Medulla oblongata (tissue), 1 donor: ENCODE measurements around the gene SPDYC.

Experiments used
- DNase-seq: peaks from one replicate; pipeline ENCODE4 v3.0.0-alpha.2; 2015; ENCODE audit errors: extremely low spot score

The SPDYC gene

GRCh38 chr11:65206901-65207300 lies 36.9 kb downstream of the SPDYC start:
- DNase-seq = no peak

- DNase-seq = no peak
Observed at GRCh38 chr11:65207918-65208784, 38.1 kb downstream of the SPDYC start.

DNA sequence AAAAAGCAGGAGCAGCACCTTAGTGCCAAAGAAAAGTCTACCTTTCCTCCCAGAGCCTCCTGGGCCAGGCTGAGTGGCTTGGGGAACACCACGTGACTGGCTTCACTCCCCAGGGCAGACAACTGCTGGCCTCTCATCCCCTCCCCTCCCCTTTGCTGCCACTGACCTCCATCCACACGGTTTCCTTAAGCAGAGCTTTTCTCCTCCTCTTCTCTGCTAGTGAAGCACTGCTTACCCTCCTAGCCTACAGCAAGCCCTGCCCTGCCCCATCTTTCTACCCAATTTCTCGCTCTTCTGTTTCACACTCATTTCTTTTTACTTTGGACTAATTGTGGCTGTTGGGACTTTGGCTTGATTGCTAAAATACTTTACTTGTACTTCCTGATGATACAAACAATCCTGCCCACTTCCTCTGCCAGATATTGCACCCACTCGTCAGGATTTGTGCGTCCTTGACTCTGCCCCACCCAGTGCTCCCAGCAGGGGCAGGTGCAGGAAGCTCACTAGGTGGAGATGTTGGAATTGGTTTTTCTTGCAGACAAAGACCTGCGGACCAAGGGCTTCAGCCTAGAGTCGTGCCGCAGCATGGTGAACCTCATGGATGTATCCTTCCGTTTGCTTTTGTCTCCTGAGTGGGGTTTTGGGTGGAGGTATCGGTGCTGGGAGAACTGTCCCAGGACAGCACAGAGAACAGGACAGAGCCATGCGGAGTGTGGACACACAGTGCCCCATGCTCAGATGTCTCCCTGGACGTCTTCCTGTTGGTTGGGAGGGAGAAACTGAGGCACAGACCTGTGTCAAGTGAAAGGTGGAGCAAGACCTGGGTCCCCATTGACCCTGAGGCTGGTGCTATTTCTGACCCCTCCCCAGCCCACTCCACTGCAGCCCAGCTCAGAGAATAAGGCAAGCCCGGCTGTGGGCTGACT lies 39.0 kb downstream of the SPDYC start:
- DNase-seq = no peak

DNA sequence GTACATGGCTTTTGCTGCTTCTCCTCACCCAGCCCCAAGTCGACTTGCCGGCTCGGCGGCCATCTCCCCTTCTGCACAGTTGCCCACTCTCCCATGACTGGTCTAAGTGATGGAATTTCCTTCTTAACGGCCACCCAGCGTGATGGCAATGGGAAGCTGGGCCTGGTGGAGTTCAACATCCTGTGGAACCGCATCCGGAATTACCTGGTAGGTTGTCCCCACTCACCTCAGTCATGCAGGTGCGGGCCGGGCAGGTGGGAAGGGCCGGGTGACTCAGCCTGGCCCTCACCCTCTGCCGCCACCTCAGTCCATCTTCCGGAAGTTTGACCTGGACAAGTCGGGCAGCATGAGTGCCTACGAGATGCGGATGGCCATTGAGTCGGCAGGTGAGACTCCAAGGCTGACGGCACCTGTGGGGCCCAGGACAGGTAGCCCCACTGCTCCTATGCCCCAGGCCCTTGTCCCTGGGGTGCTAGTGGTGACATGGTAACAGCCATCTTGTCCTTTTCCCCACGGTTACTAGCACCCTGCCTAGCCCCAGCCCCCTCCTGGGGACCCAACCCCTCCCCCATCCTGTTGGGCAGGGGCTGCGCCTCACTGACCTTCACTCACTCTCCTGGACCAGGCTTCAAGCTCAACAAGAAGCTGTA lies 39.8 kb downstream of the SPDYC start:
- no peak for DNase-seq

DNA sequence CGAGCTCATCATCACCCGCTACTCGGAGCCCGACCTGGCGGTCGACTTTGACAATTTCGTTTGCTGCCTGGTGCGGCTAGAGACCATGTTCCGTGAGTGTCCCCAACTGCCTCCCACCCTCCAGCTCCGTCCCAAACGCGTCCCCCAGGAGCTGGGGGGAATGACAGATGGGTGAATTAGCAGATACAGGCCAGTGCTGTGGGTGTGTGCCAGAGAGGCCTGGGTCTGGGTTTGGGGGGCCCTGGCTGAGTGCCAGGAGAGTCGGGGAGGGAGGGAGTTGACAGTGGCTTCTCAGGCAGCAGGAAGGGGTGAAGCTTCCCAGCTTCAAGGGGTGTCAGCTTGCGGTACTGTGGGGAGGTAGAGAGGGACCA lies 40.3 kb downstream of the SPDYC start:
- DNase-seq = no peak

DNA sequence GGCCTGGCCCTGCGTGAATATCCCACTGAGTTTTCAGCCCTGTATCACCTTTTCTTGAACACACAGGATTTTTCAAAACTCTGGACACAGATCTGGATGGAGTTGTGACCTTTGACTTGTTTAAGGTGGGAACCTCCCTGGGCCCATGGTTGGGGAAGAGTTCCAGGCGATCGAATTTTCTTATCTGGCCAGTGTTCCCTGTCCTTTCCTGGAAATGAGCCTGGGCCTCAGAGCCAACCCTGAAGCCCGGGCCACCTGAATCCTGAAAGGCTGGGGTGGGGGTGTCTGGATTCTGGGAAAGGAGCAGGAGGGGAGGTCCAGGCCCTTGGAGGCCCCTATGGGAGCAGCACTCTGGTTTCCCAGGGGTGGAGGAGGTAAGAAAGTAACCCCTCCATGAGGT lies 40.7 kb downstream of the SPDYC start:
- no peak for DNase-seq

DNA sequence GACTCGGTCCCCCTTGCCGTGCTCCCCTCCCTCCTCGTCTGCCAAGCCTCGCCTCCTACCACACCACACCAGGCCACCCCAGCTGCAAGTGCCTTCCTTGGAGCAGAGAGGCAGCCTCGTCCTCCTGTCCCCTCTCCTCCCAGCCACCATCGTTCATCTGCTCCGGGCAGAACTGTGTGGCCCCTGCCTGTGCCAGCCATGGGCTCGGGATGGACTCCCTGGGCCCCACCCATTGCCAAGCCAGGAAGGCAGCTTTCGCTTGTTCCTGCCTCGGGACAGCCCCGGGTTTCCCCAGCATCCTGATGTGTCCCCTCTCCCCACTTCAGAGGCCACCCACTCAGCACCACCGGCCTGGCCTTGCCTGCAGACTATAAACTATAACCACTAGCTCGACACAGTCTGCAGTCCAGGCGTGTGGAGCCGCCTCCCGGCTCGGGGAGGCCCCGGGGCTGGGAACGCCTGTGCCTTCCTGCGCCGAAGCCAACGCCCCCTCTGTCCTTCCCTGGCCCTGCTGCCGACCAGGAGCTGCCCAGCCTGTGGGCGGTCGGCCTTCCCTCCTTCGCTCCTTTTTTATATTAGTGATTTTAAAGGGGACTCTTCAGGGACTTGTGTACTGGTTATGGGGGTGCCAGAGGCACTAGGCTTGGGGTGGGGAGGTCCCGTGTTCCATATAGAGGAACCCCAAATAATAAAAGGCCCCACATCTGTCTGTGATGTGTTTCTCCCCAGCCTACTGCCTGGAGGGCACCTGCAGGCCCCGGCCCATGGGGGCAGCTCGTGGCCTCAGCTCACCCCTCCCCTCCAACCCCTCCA lies 41.5 kb downstream of the SPDYC start:
- no peak for DNase-seq

- DNase-seq = no peak
Observed at GRCh38 chr11:65212226-65212801, 42.3 kb downstream of the SPDYC start.

- DNase-seq = no peak
Observed at GRCh38 chr11:65213322-65214211, 43.5 kb downstream of the SPDYC start.

GRCh38 chr11:65214212-65214845 lies 44.3 kb downstream of the SPDYC start:
- no peak for DNase-seq

DNA sequence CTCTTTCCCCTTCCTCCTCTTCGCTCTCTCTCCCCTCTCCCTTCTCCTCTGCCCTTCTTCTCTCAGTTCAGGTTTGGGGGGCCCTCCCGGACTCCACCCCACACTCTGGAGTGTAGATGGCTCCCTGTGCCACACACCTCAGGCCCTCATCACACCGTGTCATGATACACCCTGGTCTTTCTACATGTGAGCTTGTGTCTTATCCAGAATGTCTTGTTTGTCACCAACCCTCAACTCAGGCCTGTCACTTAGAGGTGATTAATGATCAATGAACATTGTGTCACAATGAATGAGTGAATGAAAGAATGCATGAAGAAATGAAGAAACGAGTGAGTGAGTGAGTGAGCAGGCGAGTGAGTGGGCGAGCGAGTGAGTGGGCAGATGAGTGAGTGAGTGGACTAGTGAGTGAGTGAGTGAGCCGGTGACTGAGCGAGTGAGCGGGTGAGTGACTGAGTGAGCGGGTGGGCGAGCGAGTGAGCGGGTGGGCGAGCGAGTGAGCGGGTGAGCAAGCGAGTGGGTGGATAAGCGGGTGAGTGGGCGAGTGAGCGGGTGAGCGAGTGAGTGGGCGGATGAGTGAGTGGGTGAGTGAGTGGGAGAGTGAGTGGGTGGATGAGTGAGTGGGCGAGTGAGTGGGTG lies 45.5 kb downstream of the SPDYC start:
- no peak for DNase-seq

DNA sequence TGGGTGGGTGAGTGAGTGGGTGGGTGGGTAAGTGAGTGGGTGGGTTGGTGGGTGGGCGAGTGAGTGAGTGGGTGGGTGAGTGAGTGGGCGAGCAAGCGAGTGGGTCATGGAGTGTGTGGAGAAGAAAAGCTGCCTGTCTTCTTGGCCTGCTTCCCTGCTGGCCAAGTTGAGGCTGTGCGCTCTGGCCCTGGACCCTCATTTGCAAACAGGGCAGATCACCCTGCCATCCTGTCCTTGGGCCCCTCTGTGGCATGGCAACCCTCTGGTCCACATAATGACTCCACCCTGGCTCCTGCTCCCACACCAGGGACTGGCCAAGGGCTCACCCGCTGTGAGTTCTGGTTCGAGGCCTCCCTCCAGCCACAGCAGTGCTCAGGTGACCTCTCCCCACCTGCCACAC lies 46.8 kb downstream of the SPDYC start:
- DNase-seq = no peak

GRCh38 chr11:65217441-65218423 lies 47.7 kb downstream of the SPDYC start:
- no peak for DNase-seq

DNA sequence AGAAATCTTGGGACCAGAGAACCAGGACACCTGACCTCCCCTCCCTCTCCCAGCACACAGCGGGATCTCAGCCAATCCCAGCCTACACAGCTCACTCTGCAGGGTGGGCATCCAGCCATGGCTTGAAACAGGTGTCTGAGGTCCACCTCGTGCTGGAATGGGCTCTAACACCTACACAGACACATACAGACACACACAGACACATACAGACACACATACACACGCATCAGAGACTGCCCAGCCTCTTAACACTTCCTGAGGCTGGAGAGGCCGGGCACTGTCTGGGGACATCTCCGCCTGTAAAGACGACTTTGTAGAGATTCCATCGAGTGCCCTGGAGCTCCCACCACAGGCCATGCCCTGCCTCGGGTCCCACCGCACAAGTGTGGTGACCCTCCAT lies 48.4 kb downstream of the SPDYC start:
- no peak for DNase-seq

DNA sequence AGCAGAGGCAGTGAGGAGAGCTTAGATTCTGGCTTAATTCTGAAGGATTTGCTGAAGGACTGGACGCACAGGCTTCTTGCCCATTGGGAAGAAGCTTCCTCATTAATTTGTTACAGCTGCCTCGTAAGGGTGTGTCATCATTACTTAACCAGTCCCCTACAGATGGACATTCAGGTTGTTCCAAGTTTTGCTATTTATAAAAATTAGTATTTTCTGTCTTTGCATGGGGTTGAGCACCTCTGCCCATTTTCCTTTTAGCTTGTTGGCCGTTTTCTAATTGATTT lies 49.8 kb downstream of the SPDYC start:
- no peak for DNase-seq

DNA sequence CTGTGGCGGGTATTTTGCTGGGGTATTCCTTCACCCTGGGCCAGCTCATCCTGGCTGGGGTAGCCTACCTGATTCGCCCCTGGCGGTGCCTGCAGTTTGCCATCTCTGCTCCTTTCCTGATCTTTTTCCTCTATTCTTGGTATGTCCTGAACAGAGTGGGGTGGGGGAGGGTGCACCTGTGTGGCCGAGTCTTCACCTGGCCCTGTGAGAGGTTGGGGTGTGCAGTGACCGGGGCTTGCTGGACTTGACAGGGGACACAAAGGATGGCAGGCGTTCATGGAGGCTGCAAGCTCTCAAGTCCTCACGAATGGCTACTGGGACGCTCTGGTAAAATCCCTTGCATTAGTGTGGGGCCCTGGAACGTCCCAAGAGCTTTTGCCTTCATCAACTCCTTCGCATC lies 51.0 kb downstream of the SPDYC start:
- no peak for DNase-seq
